Glutamatergic neuron (in vitro differentiated cells): Measurements from ENCODE around the gene SELENON. TPM values are rescaled to one million over a fixed set of nuclear protein-coding genes. Genes with fewer than 3 reads are reported as not detected.
"Not testable (repeated sequence)": the region's sequence is repeated elsewhere in the genome, so short reads cannot be mapped to it uniquely, and the experiment has no call there.

Source experiments
- DNase-seq: peaks from one replicate; pipeline ENCODE4 v3.0.0; 2022
- H3K27ac Mint-ChIP-seq: one replicate; pipeline ENCODE4 v1.8.0; 2020; ENCODE audit warnings: mild to moderate bottlenecking, mixed read lengths, inconsistent platforms; ENCODE audit not compliant: unreplicated experiment
- H3K27me3 Mint-ChIP-seq: one replicate; pipeline ENCODE4 v1.8.0; 2020; ENCODE audit warnings: mild to moderate bottlenecking, moderate library complexity, mixed read lengths, inconsistent platforms; ENCODE audit not compliant: unreplicated experiment
- H3K36me3 Mint-ChIP-seq: one replicate; pipeline ENCODE4 v1.8.0; 2020; ENCODE audit warnings: mild to moderate bottlenecking, mixed read lengths, inconsistent platforms; ENCODE audit not compliant: unreplicated experiment
- H3K4me1 Mint-ChIP-seq: one replicate; pipeline ENCODE4 v1.8.0; 2020; ENCODE audit warnings: mild to moderate bottlenecking, low read depth, mixed read lengths, inconsistent platforms; ENCODE audit not compliant: unreplicated experiment
- H3K4me3 Mint-ChIP-seq: one replicate; pipeline ENCODE4 v1.8.0; 2020; ENCODE audit warnings: mild to moderate bottlenecking, mixed read lengths, inconsistent platforms; ENCODE audit not compliant: unreplicated experiment
- H3K9me3 Mint-ChIP-seq: one replicate; pipeline ENCODE4 v1.8.0; 2020; ENCODE audit warnings: mild to moderate bottlenecking, moderate library complexity, mixed read lengths, inconsistent platforms; ENCODE audit not compliant: unreplicated experiment
- total RNA-seq: library from RNA; stranded (reverse); fragmentation: NEBNext Ultra II Directional; extraction: Animal tissue kit (Norgen Biotek cat#: 25700); gene quantifications from one replicate; pipeline ENCODE4 v1.2.1, GENCODE V29; 2021; ENCODE audit not compliant: unreplicated experiment
- TF ChIP-seq, protein P1 (sequence below): fragments of 200-600 bp; sonication (generic); IDR thresholded peaks from one replicate; pipeline ENCODE4 v1.5.0; 2021; ENCODE audit not compliant: partially characterized antibody, unreplicated experiment

The SELENON gene
- total RNA-seq, 1 donor from 2014 or later = 79.8 TPM

GRCh38 chr1:25833158-25833557 lies 33.2 kb downstream of the SELENON start:
- no peaks in the 10 kb centered on the region for H3K27me3 Mint-ChIP-seq

DNA sequence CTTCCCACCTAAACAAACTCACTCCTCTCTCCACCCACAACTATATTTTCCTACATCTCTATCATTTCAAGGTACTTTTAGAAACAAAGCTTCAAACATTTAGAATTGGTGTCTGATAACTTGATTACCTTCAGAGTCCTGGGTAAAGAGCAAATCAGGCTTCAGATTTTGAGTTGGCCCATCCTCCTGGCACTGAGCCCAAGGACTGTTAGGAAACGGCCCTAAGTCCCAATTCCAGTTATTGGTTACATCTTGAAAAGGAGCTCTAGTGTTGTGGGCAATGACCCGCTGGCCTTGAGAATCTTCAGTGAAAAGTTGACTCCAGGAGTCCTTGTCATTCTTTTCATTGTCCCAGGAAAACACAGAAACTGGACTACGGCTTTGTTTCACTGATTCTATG lies 34.9 kb downstream of the SELENON start:
- Mint-ChIP-seq H3K4me1 (no peaks in the 10 kb centered on the region), H3K27ac (no peak overlapping the region), H3K36me3 (no peaks in the 10 kb centered on the region), H3K27me3 (no peaks in the 10 kb centered on the region), H3K9me3 (peaks cover 2% of the 10 kb centered on the region), H3K4me3 (no peak overlapping the region)
- TF ChIP-seq, protein P1, sequence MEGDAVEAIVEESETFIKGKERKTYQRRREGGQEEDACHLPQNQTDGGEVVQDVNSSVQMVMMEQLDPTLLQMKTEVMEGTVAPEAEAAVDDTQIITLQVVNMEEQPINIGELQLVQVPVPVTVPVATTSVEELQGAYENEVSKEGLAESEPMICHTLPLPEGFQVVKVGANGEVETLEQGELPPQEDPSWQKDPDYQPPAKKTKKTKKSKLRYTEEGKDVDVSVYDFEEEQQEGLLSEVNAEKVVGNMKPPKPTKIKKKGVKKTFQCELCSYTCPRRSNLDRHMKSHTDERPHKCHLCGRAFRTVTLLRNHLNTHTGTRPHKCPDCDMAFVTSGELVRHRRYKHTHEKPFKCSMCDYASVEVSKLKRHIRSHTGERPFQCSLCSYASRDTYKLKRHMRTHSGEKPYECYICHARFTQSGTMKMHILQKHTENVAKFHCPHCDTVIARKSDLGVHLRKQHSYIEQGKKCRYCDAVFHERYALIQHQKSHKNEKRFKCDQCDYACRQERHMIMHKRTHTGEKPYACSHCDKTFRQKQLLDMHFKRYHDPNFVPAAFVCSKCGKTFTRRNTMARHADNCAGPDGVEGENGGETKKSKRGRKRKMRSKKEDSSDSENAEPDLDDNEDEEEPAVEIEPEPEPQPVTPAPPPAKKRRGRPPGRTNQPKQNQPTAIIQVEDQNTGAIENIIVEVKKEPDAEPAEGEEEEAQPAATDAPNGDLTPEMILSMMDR = no peak
- DNase-seq = no peak

More at GRCh38 chr1:25833158-25833557, 33.2 kb downstream of the SELENON start:
- TF ChIP-seq, protein P1 = no peak
- Mint-ChIP-seq H3K9me3 (peaks cover 2% of the 10 kb centered on the region), H3K4me1 (no peaks in the 10 kb centered on the region), H3K27ac (no peak overlapping the region), H3K4me3 (no peak overlapping the region), H3K36me3 (no peaks in the 10 kb centered on the region)
- DNase-seq = no peak

GRCh38 chr1:25836695-25837094 lies 36.7 kb downstream of the SELENON start:
- Mint-ChIP-seq H3K36me3 (no peaks in the 10 kb centered on the region), H3K27me3 (no peaks in the 10 kb centered on the region), H3K27ac (peak overlapping the region; percentile 48), H3K9me3 (peaks cover 2% of the 10 kb centered on the region), H3K4me1 (no peaks in the 10 kb centered on the region), H3K4me3 (no peak overlapping the region)
- DNase-seq = no peak
- TF ChIP-seq, protein P1 = no peak

DNA sequence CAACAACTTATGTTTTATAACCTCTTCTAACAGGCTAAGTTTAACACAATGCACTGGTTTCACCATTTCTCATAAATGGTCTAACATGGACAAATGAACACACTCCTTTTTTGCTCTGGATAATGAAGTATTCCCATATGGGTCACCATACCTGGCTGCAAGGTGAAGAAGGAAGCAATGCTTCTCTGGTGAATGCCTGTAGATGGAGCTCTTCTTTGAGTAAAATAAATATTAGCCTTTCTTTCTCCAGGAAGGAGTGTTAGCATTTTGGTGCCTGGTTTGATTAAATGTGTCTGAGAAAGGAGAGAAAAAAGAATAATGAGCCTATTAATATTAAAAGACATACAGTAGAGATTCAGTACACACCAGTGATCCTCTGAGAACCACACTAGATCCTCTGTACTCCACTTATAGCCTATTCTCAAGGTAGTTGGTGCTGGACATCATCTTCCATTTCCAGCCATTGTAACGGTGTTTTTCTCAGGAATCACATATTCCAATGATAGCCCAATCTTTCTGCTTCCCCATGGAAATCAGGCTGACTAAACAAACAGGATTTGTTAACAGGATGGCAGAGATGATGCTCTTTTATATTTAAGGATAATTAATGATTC lies 37.4 kb downstream of the SELENON start:
- Mint-ChIP-seq H3K36me3 (no peaks in the 10 kb centered on the region), H3K9me3 (peaks cover 2% of the 10 kb centered on the region), H3K4me1 (no peaks in the 10 kb centered on the region), H3K4me3 (no peak overlapping the region), H3K27me3 (no peaks in the 10 kb centered on the region), H3K27ac (no peak overlapping the region)
- TF ChIP-seq, protein P1 = no peak
- DNase-seq = no peak

DNA sequence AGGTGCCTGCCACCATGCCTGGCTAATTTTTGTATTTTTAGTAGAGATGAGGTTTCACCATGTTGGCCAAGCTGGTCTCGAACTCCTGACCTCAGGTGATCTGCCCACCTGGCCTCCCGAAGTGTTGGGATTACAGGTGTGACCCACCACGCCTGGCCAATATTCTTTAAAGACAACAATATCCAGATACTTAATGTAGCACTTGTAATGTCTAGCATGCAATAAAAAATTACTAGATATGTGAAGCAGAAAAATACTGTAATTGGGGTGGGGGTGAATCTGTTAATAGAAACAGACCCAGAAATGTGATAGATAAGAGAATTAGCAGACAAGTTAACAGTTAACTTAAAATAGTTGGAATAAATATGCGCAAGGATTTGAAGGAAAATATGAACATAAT lies 39.8 kb downstream of the SELENON start:
- H3K27ac Mint-ChIP-seq, H3K4me1 Mint-ChIP-seq, H3K9me3 Mint-ChIP-seq, H3K4me3 Mint-ChIP-seq, H3K36me3 Mint-ChIP-seq, DNase-seq, H3K27me3 Mint-ChIP-seq: not testable (repeated sequence)
